ENCODE results near the gene TEX53.

Gene TEX53

DNA sequence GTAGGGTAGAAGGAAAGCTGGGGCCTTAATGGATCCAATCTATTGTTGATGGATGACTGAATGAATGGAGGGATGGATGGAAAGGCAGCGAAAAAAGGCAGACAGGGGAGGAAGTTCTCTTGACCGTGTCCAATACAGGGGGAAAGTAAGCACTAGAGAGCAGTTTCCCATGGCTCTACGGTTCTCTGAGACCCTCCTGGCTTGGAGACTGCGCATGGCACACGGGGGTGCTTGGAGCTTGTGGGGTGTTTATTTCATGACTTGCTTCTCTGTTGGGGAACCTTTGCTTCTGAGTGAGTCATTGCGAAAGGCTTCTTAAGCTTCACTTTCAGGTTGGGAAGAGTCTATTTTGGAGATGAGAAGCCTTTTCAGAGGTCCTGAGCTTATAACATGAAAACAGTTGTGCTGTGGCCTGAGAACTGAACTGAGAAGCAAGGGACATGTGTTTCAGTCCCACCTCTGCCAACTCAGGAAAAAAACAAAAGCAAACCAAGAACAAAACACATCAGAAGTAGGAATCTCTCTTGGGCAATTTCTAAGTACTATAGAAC lies 37.2 kb upstream of the TEX53 start:
- H3K36me3 ChIP-seq (ENCODE audit: control insufficient read depth, low read length), result no peaks in the 10 kb centered on the region
- no peak overlapping the region for H3K27ac ChIP-seq (ENCODE audit: low read depth, low read length)
- no peaks in the 10 kb centered on the region for H3K9me2 ChIP-seq (replicated peaks; ENCODE audit: control insufficient read depth, low read length)
- H3K27me3 ChIP-seq (ENCODE audit: control insufficient read depth, low read length), result peaks cover 35% of the 10 kb centered on the region
- H3K9me3 ChIP-seq (ENCODE audit: control insufficient read depth, insufficient read depth, low read length), result no peaks in the 10 kb centered on the region
- H3K4me2 ChIP-seq (ENCODE audit: low read length), result no peak overlapping the region
- H3K4me3 ChIP-seq (ENCODE audit: low read length), result no peak overlapping the region
- H4K20me1 ChIP-seq (ENCODE audit: control insufficient read depth, insufficient read depth, low read depth, low read length), result no peaks in the 10 kb centered on the region
- no peak for TF ChIP-seq EZH2phosphoT487 (IDR thresholded peaks at IDR 0.05; ENCODE audit: borderline replicate concordance, low read length)
- TF ChIP-seq, protein P1, sequence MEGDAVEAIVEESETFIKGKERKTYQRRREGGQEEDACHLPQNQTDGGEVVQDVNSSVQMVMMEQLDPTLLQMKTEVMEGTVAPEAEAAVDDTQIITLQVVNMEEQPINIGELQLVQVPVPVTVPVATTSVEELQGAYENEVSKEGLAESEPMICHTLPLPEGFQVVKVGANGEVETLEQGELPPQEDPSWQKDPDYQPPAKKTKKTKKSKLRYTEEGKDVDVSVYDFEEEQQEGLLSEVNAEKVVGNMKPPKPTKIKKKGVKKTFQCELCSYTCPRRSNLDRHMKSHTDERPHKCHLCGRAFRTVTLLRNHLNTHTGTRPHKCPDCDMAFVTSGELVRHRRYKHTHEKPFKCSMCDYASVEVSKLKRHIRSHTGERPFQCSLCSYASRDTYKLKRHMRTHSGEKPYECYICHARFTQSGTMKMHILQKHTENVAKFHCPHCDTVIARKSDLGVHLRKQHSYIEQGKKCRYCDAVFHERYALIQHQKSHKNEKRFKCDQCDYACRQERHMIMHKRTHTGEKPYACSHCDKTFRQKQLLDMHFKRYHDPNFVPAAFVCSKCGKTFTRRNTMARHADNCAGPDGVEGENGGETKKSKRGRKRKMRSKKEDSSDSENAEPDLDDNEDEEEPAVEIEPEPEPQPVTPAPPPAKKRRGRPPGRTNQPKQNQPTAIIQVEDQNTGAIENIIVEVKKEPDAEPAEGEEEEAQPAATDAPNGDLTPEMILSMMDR (IDR thresholded peaks at IDR 0.05; ENCODE audit: low read depth, low read length, poor library complexity, severe bottlenecking), result no peak
- H3K79me2 ChIP-seq (ENCODE audit: control insufficient read depth, low read length), result no peaks in the 10 kb centered on the region
- no peaks in the 10 kb centered on the region for H3F3A ChIP-seq (ENCODE audit: control insufficient read depth, insufficient read depth)
- no peaks in the 10 kb centered on the region for H3K4me1 ChIP-seq (ENCODE audit: control insufficient read depth, low read length)

- TF ChIP-seq, protein P1 (IDR thresholded peaks at IDR 0.05; ENCODE audit: low read depth, low read length, poor library complexity, severe bottlenecking), result no peak
- no peak for TF ChIP-seq EZH2phosphoT487 (IDR thresholded peaks at IDR 0.05; ENCODE audit: borderline replicate concordance, low read length)
- H3K36me3 ChIP-seq (ENCODE audit: control insufficient read depth, low read length), result no peaks in the 10 kb centered on the region
- no peaks in the 10 kb centered on the region for H3K79me2 ChIP-seq (ENCODE audit: control insufficient read depth, low read length)
- H3F3A ChIP-seq (ENCODE audit: control insufficient read depth, insufficient read depth), result no peaks in the 10 kb centered on the region
- H3K4me2 ChIP-seq (ENCODE audit: low read length), result no peak overlapping the region
- H3K9me2 ChIP-seq (replicated peaks; ENCODE audit: control insufficient read depth, low read length), result no peaks in the 10 kb centered on the region
- no peaks in the 10 kb centered on the region for H4K20me1 ChIP-seq (ENCODE audit: control insufficient read depth, insufficient read depth, low read depth, low read length)
- H3K4me3 ChIP-seq (ENCODE audit: low read length), result no peak overlapping the region
- no peaks in the 10 kb centered on the region for H3K4me1 ChIP-seq (ENCODE audit: control insufficient read depth, low read length)
- peaks cover 35% of the 10 kb centered on the region for H3K27me3 ChIP-seq (ENCODE audit: control insufficient read depth, low read length)
- no peak overlapping the region for H3K27ac ChIP-seq (ENCODE audit: low read depth, low read length)
- no peaks in the 10 kb centered on the region for H3K9me3 ChIP-seq (ENCODE audit: control insufficient read depth, insufficient read depth, low read length)
These were observed 36.5 kb upstream of the TEX53 start for GRCh38 chr9:114694146-114694545.

DNA sequence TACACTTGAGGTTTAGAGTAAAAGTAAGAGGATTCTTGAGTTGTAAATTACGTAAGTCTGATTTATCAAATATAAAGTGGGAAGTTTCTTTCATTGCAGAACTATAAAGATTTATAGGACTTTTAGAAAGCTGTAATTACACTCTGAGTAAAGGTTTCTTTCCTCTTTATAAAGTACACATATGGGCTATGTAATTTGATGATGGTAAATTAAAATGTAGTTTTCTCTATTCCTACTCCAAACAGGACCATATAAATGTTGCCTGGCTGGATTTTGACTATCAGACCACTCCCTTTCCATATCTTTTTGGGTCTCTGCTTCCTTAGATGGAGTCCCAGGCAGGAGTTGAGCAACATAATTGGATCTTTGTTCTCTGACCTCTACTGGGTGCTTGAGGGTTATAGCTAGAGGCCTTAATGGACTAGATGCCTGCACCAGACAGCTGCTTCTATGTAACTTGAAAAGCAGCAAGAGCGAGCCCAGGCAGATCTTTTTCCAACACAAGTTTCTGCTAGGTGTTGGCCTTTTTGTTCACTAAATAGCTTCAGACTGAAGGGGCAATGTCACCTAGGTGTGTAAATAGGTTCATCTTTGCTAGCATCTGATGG lies 35.7 kb upstream of the TEX53 start:
- H3K27me3 ChIP-seq (ENCODE audit: control insufficient read depth, low read length), result peaks cover 35% of the 10 kb centered on the region
- H4K20me1 ChIP-seq (ENCODE audit: control insufficient read depth, insufficient read depth, low read depth, low read length), result no peaks in the 10 kb centered on the region
- H3K27ac ChIP-seq (ENCODE audit: low read depth, low read length), result no peak overlapping the region
- no peak for TF ChIP-seq EZH2phosphoT487 (IDR thresholded peaks at IDR 0.05; ENCODE audit: borderline replicate concordance, low read length)
- TF ChIP-seq, protein P1 (IDR thresholded peaks at IDR 0.05; ENCODE audit: low read depth, low read length, poor library complexity, severe bottlenecking), result no peak
- no peak overlapping the region for H3K4me3 ChIP-seq (ENCODE audit: low read length)
- no peak overlapping the region for H3K4me2 ChIP-seq (ENCODE audit: low read length)
- no peaks in the 10 kb centered on the region for H3F3A ChIP-seq (ENCODE audit: control insufficient read depth, insufficient read depth)
- no peaks in the 10 kb centered on the region for H3K79me2 ChIP-seq (ENCODE audit: control insufficient read depth, low read length)
- no peaks in the 10 kb centered on the region for H3K36me3 ChIP-seq (ENCODE audit: control insufficient read depth, low read length)
- H3K9me3 ChIP-seq (ENCODE audit: control insufficient read depth, insufficient read depth, low read length), result no peaks in the 10 kb centered on the region
- H3K4me1 ChIP-seq (ENCODE audit: control insufficient read depth, low read length), result no peaks in the 10 kb centered on the region
- no peaks in the 10 kb centered on the region for H3K9me2 ChIP-seq (replicated peaks; ENCODE audit: control insufficient read depth, low read length)
